GM19035 (cell line): ENCODE measurements around the gene DTX1.

ENCODE experiments used
- ATAC-seq: cut with Tn5 transposase; IDR thresholded peaks from one replicate; pipeline ENCODE4 v1.9.1; 2021; ENCODE audit not compliant: unreplicated experiment

DTX1 gene

GRCh38 chr12:113055594-113056380, 743 bp upstream of the DTX1 start:
- no peak for ATAC-seq

- ATAC-seq = no peak
Observed at GRCh38 chr12:113056381-113056630, 224 bp upstream of the DTX1 start.

GRCh38 chr12:113057565-113058485, 1.3 kb downstream of the DTX1 start:
- ATAC-seq = no peak

GRCh38 chr12:113058553-113058952, 2.0 kb downstream of the DTX1 start:
- ATAC-seq = no peak

GRCh38 chr12:113059071-113059595, 2.6 kb downstream of the DTX1 start:
- ATAC-seq = no peak

GRCh38 chr12:113060336-113060960, 3.9 kb downstream of the DTX1 start:
- ATAC-seq = no peak

- ATAC-seq = no peak
Observed at GRCh38 chr12:113061061-113061694, 4.6 kb downstream of the DTX1 start.

GRCh38 chr12:113062502-113063395, 6.2 kb downstream of the DTX1 start:
- no peak for ATAC-seq

GRCh38 chr12:113063396-113064350, 7.1 kb downstream of the DTX1 start:
- no peak for ATAC-seq

GRCh38 chr12:113064395-113065125, 8.0 kb downstream of the DTX1 start:
- no peak for ATAC-seq

- ATAC-seq = no peak
Observed at GRCh38 chr12:113065126-113066007, 8.8 kb downstream of the DTX1 start.

- ATAC-seq = no peak
Observed at GRCh38 chr12:113066813-113067400, 10.4 kb downstream of the DTX1 start.

GRCh38 chr12:113067987-113068935, 11.7 kb downstream of the DTX1 start:
- no peak for ATAC-seq

- ATAC-seq = no peak
Observed at GRCh38 chr12:113069149-113069548, 12.6 kb downstream of the DTX1 start.

GRCh38 chr12:113069751-113070116, 13.2 kb downstream of the DTX1 start:
- no peak for ATAC-seq
